ENCODE measurements around the gene S100A5.

GRCh38 chr1:153503766-153504165, 37.0 kb downstream of the S100A5 start:
- TF ChIP-seq CTCF (IDR thresholded peaks at IDR 0.05), result no peak
- no peak for TF ChIP-seq POLR2A (IDR thresholded peaks at IDR 0.05)

Data from heart left ventricle (tissue), 13 donors.